ENCODE results near the gene DLG2.

The DLG2 gene

GRCh38 chr11:84297570-84297969 is 1329.6 kb downstream of the DLG2 start:
- DNase-seq: no peak

GRCh38 chr11:84295815-84296214 is 1331.3 kb downstream of the DLG2 start:
- no peak for DNase-seq

- no peak for DNase-seq
These were observed 1334.2 kb downstream of the DLG2 start for GRCh38 chr11:84292955-84293354.

- DNase-seq: no peak
These were observed 1335.1 kb downstream of the DLG2 start for GRCh38 chr11:84292006-84292405.

- DNase-seq: no peak
These were observed 1336.5 kb downstream of the DLG2 start for GRCh38 chr11:84290647-84291046.

GRCh38 chr11:84289381-84289906 is 1337.7 kb downstream of the DLG2 start:
- no peak for DNase-seq

- no peak for DNase-seq
These were observed 1353.6 kb downstream of the DLG2 start for GRCh38 chr11:84273541-84273940.

GRCh38 chr11:84270466-84270865 is 1356.7 kb downstream of the DLG2 start:
- no peak for DNase-seq

GRCh38 chr11:84264066-84264465 is 1363.1 kb downstream of the DLG2 start:
- no peak for DNase-seq

GRCh38 chr11:84261707-84262106 is 1365.4 kb downstream of the DLG2 start:
- DNase-seq: no peak

- no peak for DNase-seq
These were observed 1366.3 kb downstream of the DLG2 start for GRCh38 chr11:84260862-84261261.

- DNase-seq: no peak
These were observed 1370.5 kb downstream of the DLG2 start for GRCh38 chr11:84256618-84257017.

- no peak for DNase-seq
These were observed 1371.7 kb downstream of the DLG2 start for GRCh38 chr11:84255483-84255882.

GRCh38 chr11:84250834-84251613 is 1376.1 kb downstream of the DLG2 start:
- no peak for DNase-seq

- DNase-seq: peak; percentile 0
These were observed 1377.6 kb downstream of the DLG2 start for GRCh38 chr11:84249344-84250135.

GRCh38 chr11:84247926-84248325 is 1379.2 kb downstream of the DLG2 start:
- no peak for DNase-seq

- no peak for DNase-seq
These were observed 1380.0 kb downstream of the DLG2 start for GRCh38 chr11:84247129-84247528.

- DNase-seq: no peak
These were observed 1383.4 kb downstream of the DLG2 start for GRCh38 chr11:84243629-84244263.

- no peak for DNase-seq
These were observed 1385.6 kb downstream of the DLG2 start for GRCh38 chr11:84241343-84242131.

- no peak for DNase-seq
These were observed 1386.3 kb downstream of the DLG2 start for GRCh38 chr11:84240847-84241246.

- no peak for DNase-seq
These were observed 1390.7 kb downstream of the DLG2 start for GRCh38 chr11:84236436-84236835.

GRCh38 chr11:84234462-84235202 is 1392.5 kb downstream of the DLG2 start:
- DNase-seq: no peak

All from MV-4-11 (cell line).